Immature natural killer cell (primary cell): ENCODE data around the gene DYNC1LI1. TPM values are rescaled to one million over a fixed set of nuclear protein-coding genes. Genes with fewer than 3 reads are reported as not detected.
A peak's percentile ranks its signal among the peaks of the same experiment; 100 is the strongest.
"Not testable (repeated sequence)": the region's sequence is repeated elsewhere in the genome, so short reads cannot be mapped to it uniquely, and the experiment has no call there.

Experiments
- DNase-seq, 3 donors: peaks; one replicate each; pipeline ENCODE4 v3.0.0; 2022; ENCODE audit warnings: mixed read lengths in 1 of 3
- H3K27ac Mint-ChIP-seq, 6 donors: one replicate each; pipeline ENCODE4 v1.8.0; 2020; ENCODE audit warnings: mixed read lengths in 6 of 6, mild to moderate bottlenecking in 5 of 6, inconsistent platforms in 4 of 6, moderate library complexity in 3 of 6
- H3K27me3 Mint-ChIP-seq, 3 donors: one replicate each; pipeline ENCODE4 v1.8.0; 2020 to 2021; ENCODE audit warnings: low read depth in 3 of 3, mild to moderate bottlenecking in 3 of 3, mixed read lengths in 3 of 3, moderate library complexity in 3 of 3, inconsistent platforms in 1 of 3
- H3K36me3 Mint-ChIP-seq, 3 donors: one replicate each; pipeline ENCODE4 v1.8.0; 2020; ENCODE audit warnings: mixed read lengths in 3 of 3, inconsistent platforms in 2 of 3, mild to moderate bottlenecking in 2 of 3
- H3K4me1 Mint-ChIP-seq, 2 donors: one replicate each; pipeline ENCODE4 v1.8.0; 2020; ENCODE audit warnings: inconsistent platforms in 2 of 2, mild to moderate bottlenecking in 2 of 2, mixed read lengths in 2 of 2, moderate library complexity in 1 of 2
- H3K4me3 Mint-ChIP-seq, 5 donors: one replicate each; pipeline ENCODE4 v1.8.0; 2020; ENCODE audit warnings: mild to moderate bottlenecking in 5 of 5, mixed read lengths in 5 of 5, inconsistent platforms in 3 of 5, moderate library complexity in 3 of 5
- H3K9me3 Mint-ChIP-seq, 6 donors: one replicate each; pipeline ENCODE4 v1.8.0; 2020; ENCODE audit warnings: mild to moderate bottlenecking in 6 of 6, mixed read lengths in 6 of 6, inconsistent platforms in 4 of 6, moderate library complexity in 3 of 6
- polyA plus RNA-seq, 3 donors: library from polyadenylated mRNA; unstranded; fragments of 300-500 nt; fragmentation: Illumina TruSeq; gene quantifications; one replicate each; pipeline ENCODE4 v1.2.3, GENCODE V29; 2021

DYNC1LI1 gene
- polyA plus RNA-seq, 3 donors from 2014 or later, result 25.4 to 30.8 (median 26.8) TPM

- H3K9me3 Mint-ChIP-seq, result no peaks in the 10 kb centered on the region
- peak overlapping the region in 2 of 6 donors; percentile 48 to 61 for H3K27ac Mint-ChIP-seq
- no peak for DNase-seq
- peaks cover 13 to 31% of the 10 kb centered on the region in 2 donors for H3K4me1 Mint-ChIP-seq
- peaks cover 4 to 6% (median 6%) of the 10 kb centered on the region in 3 donors for H3K36me3 Mint-ChIP-seq
- no peaks in the 10 kb centered on the region for H3K27me3 Mint-ChIP-seq
- no peak overlapping the region for H3K4me3 Mint-ChIP-seq
These were observed 27.9 kb downstream of the DYNC1LI1 start for GRCh38 chr3:32542807-32543206.

- H3K27me3 Mint-ChIP-seq, result no peaks in the 10 kb centered on the region
- H3K4me1 Mint-ChIP-seq, result peaks cover 6 to 15% of the 10 kb centered on the region in 2 donors
- H3K9me3 Mint-ChIP-seq, result no peaks in the 10 kb centered on the region
- H3K27ac Mint-ChIP-seq, result no peak overlapping the region
- peaks cover 6 to 11% (median 7%) of the 10 kb centered on the region in 3 donors for H3K36me3 Mint-ChIP-seq
- H3K4me3 Mint-ChIP-seq, result no peak overlapping the region
- DNase-seq, result no peak
These were observed 29.8 kb downstream of the DYNC1LI1 start for GRCh38 chr3:32540899-32541298.

- no peak overlapping the region for H3K4me3 Mint-ChIP-seq
- peaks cover 0 to 18% (median 16%) of the 10 kb centered on the region in 3 donors for H3K36me3 Mint-ChIP-seq
- H3K9me3 Mint-ChIP-seq, result no peaks in the 10 kb centered on the region
These were observed 38.2 kb downstream of the DYNC1LI1 start for GRCh38 chr3:32532434-32532833.

GRCh38 chr3:32531010-32531647, 39.5 kb downstream of the DYNC1LI1 start:
- Mint-ChIP-seq H3K36me3 (peaks cover 0 to 24% (median 17%) of the 10 kb centered on the region in 3 donors), H3K4me3 (no peak overlapping the region)

More at GRCh38 chr3:32532434-32532833, 38.2 kb downstream of the DYNC1LI1 start:
- Mint-ChIP-seq H3K27ac (no peak overlapping the region), H3K4me1 (peaks cover 0 to 1% of the 10 kb centered on the region in 2 donors), H3K27me3 (no peaks in the 10 kb centered on the region)
- no peak for DNase-seq

GRCh38 chr3:32525720-32526119, 44.9 kb downstream of the DYNC1LI1 start:
- no peak for DNase-seq
- H3K27ac Mint-ChIP-seq, result no peak overlapping the region
- no peaks in the 10 kb centered on the region for H3K9me3 Mint-ChIP-seq
- H3K36me3 Mint-ChIP-seq, result peaks cover 8 to 33% (median 23%) of the 10 kb centered on the region in 3 donors
- H3K27me3 Mint-ChIP-seq, result no peaks in the 10 kb centered on the region
- no peaks in the 10 kb centered on the region for H3K4me1 Mint-ChIP-seq
- no peak overlapping the region for H3K4me3 Mint-ChIP-seq

More at GRCh38 chr3:32531010-32531647, 39.5 kb downstream of the DYNC1LI1 start:
- no peak for DNase-seq
- H3K27me3 Mint-ChIP-seq, result no peaks in the 10 kb centered on the region
- H3K27ac Mint-ChIP-seq, result peak overlapping the region in 4 of 6 donors; percentile 1 to 33 (median 3)
- peaks cover 0 to 1% of the 10 kb centered on the region in 2 donors for H3K4me1 Mint-ChIP-seq
- H3K9me3 Mint-ChIP-seq, result no peaks in the 10 kb centered on the region

GRCh38 chr3:32522682-32523081, 48.0 kb downstream of the DYNC1LI1 start:
- Mint-ChIP-seq H3K36me3 (peaks cover 8 to 33% (median 18%) of the 10 kb centered on the region in 3 donors), H3K27me3 (no peaks in the 10 kb centered on the region), H3K4me3 (no peak overlapping the region), H3K4me1 (no peaks in the 10 kb centered on the region), H3K9me3 (no peaks in the 10 kb centered on the region), H3K27ac (peak overlapping the region in 1 of 6 donors; percentile 10)
- no peak for DNase-seq

- not testable (repeated sequence) for H3K4me3 Mint-ChIP-seq, DNase-seq, H3K9me3 Mint-ChIP-seq, H3K4me1 Mint-ChIP-seq, H3K27me3 Mint-ChIP-seq, H3K27ac Mint-ChIP-seq
- H3K36me3 Mint-ChIP-seq, result peaks cover 8 to 23% (median 18%) of the 10 kb centered on the region in 3 donors
These were observed 51.7 kb downstream of the DYNC1LI1 start for GRCh38 chr3:32518921-32519320.

GRCh38 chr3:32516751-32517150, 53.9 kb downstream of the DYNC1LI1 start:
- not testable (repeated sequence) for DNase-seq, H3K27me3 Mint-ChIP-seq, H3K9me3 Mint-ChIP-seq, H3K4me1 Mint-ChIP-seq
- peak overlapping the region; percentile 30 to 76 (median 52) for H3K4me3 Mint-ChIP-seq
- peak overlapping the region in 2 of 6 donors; percentile 58 to 64 for H3K27ac Mint-ChIP-seq
- peaks cover 0 to 15% (median 10%) of the 10 kb centered on the region in 3 donors for H3K36me3 Mint-ChIP-seq

GRCh38 chr3:32511005-32511404, 59.7 kb downstream of the DYNC1LI1 start:
- Mint-ChIP-seq H3K27ac (no peak overlapping the region), H3K27me3 (peaks cover 0 to 1% (median 0%) of the 10 kb centered on the region in 3 donors)

GRCh38 chr3:32510075-32510724, 60.5 kb downstream of the DYNC1LI1 start:
- H3K4me1 Mint-ChIP-seq, result peaks cover 0 to 2% of the 10 kb centered on the region in 2 donors
- DNase-seq, result peak; percentile 52 to 64 (median 53)
- H3K27me3 Mint-ChIP-seq, result peaks cover 0 to 2% (median 1%) of the 10 kb centered on the region in 3 donors
- no peak overlapping the region for H3K27ac Mint-ChIP-seq
- H3K36me3 Mint-ChIP-seq, result peaks cover 0 to 7% (median 0%) of the 10 kb centered on the region in 3 donors
- no peak overlapping the region for H3K4me3 Mint-ChIP-seq
- H3K9me3 Mint-ChIP-seq, result no peaks in the 10 kb centered on the region

More at GRCh38 chr3:32511005-32511404, 59.7 kb downstream of the DYNC1LI1 start:
- H3K4me3 Mint-ChIP-seq, result no peak overlapping the region
- H3K36me3 Mint-ChIP-seq, result peaks cover 0 to 8% (median 0%) of the 10 kb centered on the region in 3 donors
- DNase-seq, result no peak
- no peaks in the 10 kb centered on the region for H3K9me3 Mint-ChIP-seq
- peaks cover 0 to 3% of the 10 kb centered on the region in 2 donors for H3K4me1 Mint-ChIP-seq

- Mint-ChIP-seq H3K36me3 (no peaks in the 10 kb centered on the region), H3K27ac (no peak overlapping the region), H3K27me3 (peaks cover 1 to 2% (median 2%) of the 10 kb centered on the region in 3 donors), H3K9me3 (no peaks in the 10 kb centered on the region), H3K4me1 (peaks cover 0 to 3% of the 10 kb centered on the region in 2 donors), H3K4me3 (no peak overlapping the region)
- no peak for DNase-seq
These were observed 61.9 kb downstream of the DYNC1LI1 start for GRCh38 chr3:32508711-32509110.

- no peak overlapping the region for H3K27ac Mint-ChIP-seq
- H3K9me3 Mint-ChIP-seq, result no peaks in the 10 kb centered on the region
- H3K4me3 Mint-ChIP-seq, result no peak overlapping the region
- no peak for DNase-seq
- no peaks in the 10 kb centered on the region for H3K36me3 Mint-ChIP-seq
- peaks cover 15 to 16% of the 10 kb centered on the region in 2 donors for H3K4me1 Mint-ChIP-seq
- H3K27me3 Mint-ChIP-seq, result peaks cover 1 to 9% (median 2%) of the 10 kb centered on the region in 3 donors
These were observed 64.2 kb downstream of the DYNC1LI1 start for GRCh38 chr3:32506466-32506865.

- H3K4me1 Mint-ChIP-seq, result peaks cover 37 to 48% of the 10 kb centered on the region in 2 donors
- peak overlapping the region; percentile 92 to 100 (median 95) for H3K27ac Mint-ChIP-seq
- DNase-seq, result no peak
- peak overlapping the region; percentile 89 to 98 (median 96) for H3K4me3 Mint-ChIP-seq
- H3K36me3 Mint-ChIP-seq, result peaks cover 0 to 4% (median 0%) of the 10 kb centered on the region in 3 donors
- H3K9me3 Mint-ChIP-seq, result no peaks in the 10 kb centered on the region
- peaks cover 0 to 9% (median 2%) of the 10 kb centered on the region in 3 donors for H3K27me3 Mint-ChIP-seq
These were observed 67.7 kb downstream of the DYNC1LI1 start for GRCh38 chr3:32502946-32503286.
